ENCODE results near the gene FSCN2.
"Not testable (repeated sequence)": the region's sequence is repeated elsewhere in the genome, so short reads cannot be mapped to it uniquely, and the experiment has no call there.

FSCN2 gene

GRCh38 chr17:81579298-81579697, 51.1 kb downstream of the FSCN2 start:
- WGBS, 2 experiments, result 91 to 94% methylated on average over 6 of the region's 6 CpGs
- Histone ChIP-seq H3K4me3 (ENCODE audit: insufficient read depth, low read depth, low read length) (no peak overlapping the region), H3K36me3 (ENCODE audit: control insufficient read depth, insufficient read depth, low read length) (peaks cover 22% of the 10 kb centered on the region), H3K4me1 (ENCODE audit: control insufficient read depth, insufficient read depth, low read length) (no peaks in the 10 kb centered on the region), H3K27me3 (ENCODE audit: control insufficient read depth, insufficient read depth, low read length, poor library complexity, severe bottlenecking) (no peaks in the 10 kb centered on the region), H3K9me3 (ENCODE audit: control insufficient read depth, low read length) (no peaks in the 10 kb centered on the region), H3K27ac (ENCODE audit: insufficient read depth, low read depth, low read length, poor library complexity, severe bottlenecking) (no peak overlapping the region)

GRCh38 chr17:81579821-81580321, 51.7 kb downstream of the FSCN2 start:
- 92% methylated on average over 10 of the region's 10 CpGs for WGBS, 2 experiments
- no peaks in the 10 kb centered on the region for H3K27me3 ChIP-seq (ENCODE audit: control insufficient read depth, insufficient read depth, low read length, poor library complexity, severe bottlenecking)
- H3K4me3 ChIP-seq (ENCODE audit: insufficient read depth, low read depth, low read length), result no peak overlapping the region
- H3K36me3 ChIP-seq (ENCODE audit: control insufficient read depth, insufficient read depth, low read length), result peaks cover 24% of the 10 kb centered on the region
- H3K27ac ChIP-seq (ENCODE audit: insufficient read depth, low read depth, low read length, poor library complexity, severe bottlenecking), result no peak overlapping the region
- H3K4me1 ChIP-seq (ENCODE audit: control insufficient read depth, insufficient read depth, low read length), result no peaks in the 10 kb centered on the region
- no peaks in the 10 kb centered on the region for H3K9me3 ChIP-seq (ENCODE audit: control insufficient read depth, low read length)

DNA sequence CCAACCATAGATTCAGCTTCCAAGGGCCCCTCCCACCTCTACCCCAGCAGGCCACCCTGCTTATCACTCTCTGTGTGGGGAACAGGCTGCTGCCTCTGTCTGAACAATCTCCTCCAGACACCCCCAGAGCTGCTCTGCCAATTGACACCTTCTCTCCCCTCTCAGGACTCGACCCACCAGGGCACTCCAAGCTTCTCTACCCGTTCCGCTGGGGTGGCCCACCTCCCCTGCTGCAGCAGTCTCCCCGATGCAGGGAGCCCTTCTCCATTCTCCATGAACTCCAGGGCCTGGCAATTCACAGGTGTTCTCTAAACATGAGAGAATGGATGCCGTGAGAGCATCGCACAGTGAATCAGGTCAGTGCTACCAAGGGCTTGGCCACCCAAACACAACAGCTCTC, 52.3 kb downstream of the FSCN2 start:
- Histone ChIP-seq H3K27me3 (ENCODE audit: control insufficient read depth, insufficient read depth, low read length, poor library complexity, severe bottlenecking) (no peaks in the 10 kb centered on the region), H3K36me3 (ENCODE audit: control insufficient read depth, insufficient read depth, low read length) (peaks cover 24% of the 10 kb centered on the region), H3K9me3 (ENCODE audit: control insufficient read depth, low read length) (no peaks in the 10 kb centered on the region), H3K4me3 (ENCODE audit: insufficient read depth, low read depth, low read length) (no peak overlapping the region), H3K27ac (ENCODE audit: insufficient read depth, low read depth, low read length, poor library complexity, severe bottlenecking) (no peak overlapping the region), H3K4me1 (ENCODE audit: control insufficient read depth, insufficient read depth, low read length) (no peaks in the 10 kb centered on the region)
- 93 to 95% methylated on average over 6 of the region's 6 CpGs for WGBS, 2 experiments

DNA sequence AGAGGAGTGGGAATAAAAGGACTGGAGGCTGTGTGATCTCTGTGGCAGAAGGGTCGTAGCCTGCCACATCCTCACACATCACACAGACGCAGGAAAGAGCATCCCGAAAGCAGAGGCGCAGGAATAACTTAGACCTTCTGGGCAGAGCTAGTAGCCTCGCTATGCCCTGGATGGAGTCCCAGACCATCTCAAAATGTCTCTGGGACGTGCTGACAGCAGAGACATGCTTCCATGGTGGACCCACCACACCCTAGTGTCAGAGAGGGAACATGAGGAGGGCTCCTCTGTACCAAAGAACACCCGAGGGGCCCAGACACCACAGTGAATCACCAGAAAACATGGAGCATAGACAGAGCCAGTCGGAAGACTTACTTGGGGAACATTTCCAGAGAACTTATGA, 53.6 kb downstream of the FSCN2 start:
- Histone ChIP-seq H3K36me3 (ENCODE audit: control insufficient read depth, insufficient read depth, low read length) (peaks cover 31% of the 10 kb centered on the region), H3K9me3 (ENCODE audit: control insufficient read depth, low read length) (no peaks in the 10 kb centered on the region), H3K4me1 (ENCODE audit: control insufficient read depth, insufficient read depth, low read length) (no peaks in the 10 kb centered on the region), H3K27ac (ENCODE audit: insufficient read depth, low read depth, low read length, poor library complexity, severe bottlenecking) (no peak overlapping the region), H3K4me3 (ENCODE audit: insufficient read depth, low read depth, low read length) (no peak overlapping the region), H3K27me3 (ENCODE audit: control insufficient read depth, insufficient read depth, low read length, poor library complexity, severe bottlenecking) (no peaks in the 10 kb centered on the region)
- WGBS, 2 experiments, result 96 to 98% methylated on average over 8 of the region's 8 CpGs

DNA sequence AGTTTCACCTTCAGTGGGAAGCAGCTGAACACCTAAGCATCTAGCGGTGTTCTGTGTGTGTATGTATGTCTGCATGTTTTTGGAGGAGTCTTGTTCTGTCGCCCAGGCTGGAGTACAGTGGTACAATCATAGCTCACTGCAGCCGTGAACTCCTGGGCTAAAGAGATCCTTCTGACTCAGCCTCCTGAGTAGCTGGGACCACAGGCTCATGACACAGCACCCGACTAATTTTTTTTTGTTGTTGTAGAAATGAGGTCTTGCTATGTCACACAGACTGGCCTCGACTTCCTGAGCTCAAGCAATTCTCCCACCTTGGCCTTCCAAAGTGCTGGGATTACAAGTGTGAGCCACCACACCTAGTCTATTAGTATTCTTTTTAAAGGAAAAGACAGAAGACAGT, 54.2 kb downstream of the FSCN2 start:
- WGBS, 2 experiments, result 92 to 95% methylated on average over 5 of the region's 5 CpGs
- Histone ChIP-seq H3K27ac (ENCODE audit: insufficient read depth, low read depth, low read length, poor library complexity, severe bottlenecking) (no peak overlapping the region), H3K4me3 (ENCODE audit: insufficient read depth, low read depth, low read length) (no peak overlapping the region), H3K36me3 (ENCODE audit: control insufficient read depth, insufficient read depth, low read length) (peaks cover 34% of the 10 kb centered on the region), H3K27me3 (ENCODE audit: control insufficient read depth, insufficient read depth, low read length, poor library complexity, severe bottlenecking) (no peaks in the 10 kb centered on the region), H3K9me3 (ENCODE audit: control insufficient read depth, low read length) (no peaks in the 10 kb centered on the region), H3K4me1 (ENCODE audit: control insufficient read depth, insufficient read depth, low read length) (no peaks in the 10 kb centered on the region)

DNA sequence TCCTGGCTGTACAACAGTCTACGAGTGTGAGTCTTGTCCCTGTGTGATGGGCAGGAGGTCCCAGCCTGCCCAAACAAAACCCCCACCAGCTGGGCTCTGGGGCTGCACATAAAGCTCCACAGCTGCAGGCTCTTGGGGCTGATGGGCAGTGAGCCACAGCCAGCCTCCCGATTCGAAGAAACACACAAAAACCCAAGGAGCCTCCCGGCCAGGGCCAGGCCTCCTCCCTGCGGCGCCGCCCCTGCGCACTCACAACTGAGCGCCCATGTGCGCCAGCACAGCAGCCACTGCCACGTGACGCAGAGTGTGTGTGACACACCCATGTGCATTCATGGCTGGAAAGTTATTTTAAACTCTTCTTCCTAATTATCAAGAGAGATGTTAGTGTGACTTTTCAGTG, 54.6 kb downstream of the FSCN2 start:
- Histone ChIP-seq H3K4me1 (ENCODE audit: control insufficient read depth, insufficient read depth, low read length) (no peaks in the 10 kb centered on the region), H3K4me3 (ENCODE audit: insufficient read depth, low read depth, low read length) (no peak overlapping the region), H3K36me3 (ENCODE audit: control insufficient read depth, insufficient read depth, low read length) (peaks cover 34% of the 10 kb centered on the region), H3K9me3 (ENCODE audit: control insufficient read depth, low read length) (no peaks in the 10 kb centered on the region), H3K27ac (ENCODE audit: insufficient read depth, low read depth, low read length, poor library complexity, severe bottlenecking) (no peak overlapping the region), H3K27me3 (ENCODE audit: control insufficient read depth, insufficient read depth, low read length, poor library complexity, severe bottlenecking) (no peaks in the 10 kb centered on the region)
- WGBS, 2 experiments, result 94 to 96% methylated on average over 12 of the region's 12 CpGs

- 92 to 97% methylated on average over 5 of the region's 6 CpGs for WGBS, 2 experiments
- Histone ChIP-seq H3K36me3 (ENCODE audit: control insufficient read depth, insufficient read depth, low read length) (peaks cover 43% of the 10 kb centered on the region), H3K9me3 (ENCODE audit: control insufficient read depth, low read length) (no peaks in the 10 kb centered on the region), H3K4me3 (ENCODE audit: insufficient read depth, low read depth, low read length) (no peak overlapping the region), H3K27me3 (ENCODE audit: control insufficient read depth, insufficient read depth, low read length, poor library complexity, severe bottlenecking) (no peaks in the 10 kb centered on the region), H3K27ac (ENCODE audit: insufficient read depth, low read depth, low read length, poor library complexity, severe bottlenecking) (no peak overlapping the region), H3K4me1 (ENCODE audit: control insufficient read depth, insufficient read depth, low read length) (no peaks in the 10 kb centered on the region)
These were observed 55.6 kb downstream of the FSCN2 start for GRCh38 chr17:81583589-81584342.

GRCh38 chr17:81584771-81585170, 56.6 kb downstream of the FSCN2 start:
- WGBS, 2 experiments, result 92 to 97% methylated on average over 14 of the region's 14 CpGs
- H3K36me3 ChIP-seq (ENCODE audit: control insufficient read depth, insufficient read depth, low read length), result peaks cover 52% of the 10 kb centered on the region
- not testable (repeated sequence) for H3K4me3 ChIP-seq (ENCODE audit: insufficient read depth, low read depth, low read length)

GRCh38 chr17:81586096-81586495, 57.9 kb downstream of the FSCN2 start:
- no peaks in the 10 kb centered on the region for H3K27me3 ChIP-seq (ENCODE audit: control insufficient read depth, insufficient read depth, low read length, poor library complexity, severe bottlenecking)
- H3K36me3 ChIP-seq (ENCODE audit: control insufficient read depth, insufficient read depth, low read length), result peaks cover 59% of the 10 kb centered on the region
- H3K27ac ChIP-seq (ENCODE audit: insufficient read depth, low read depth, low read length, poor library complexity, severe bottlenecking), result no peak overlapping the region
- 91 to 97% methylated on average over 4 of the region's 4 CpGs for WGBS, 2 experiments
- H3K9me3 ChIP-seq (ENCODE audit: control insufficient read depth, low read length), result no peaks in the 10 kb centered on the region
- H3K4me1 ChIP-seq (ENCODE audit: control insufficient read depth, insufficient read depth, low read length), result no peaks in the 10 kb centered on the region
- H3K4me3 ChIP-seq (ENCODE audit: insufficient read depth, low read depth, low read length), result no peak overlapping the region

More at GRCh38 chr17:81584771-81585170, 56.6 kb downstream of the FSCN2 start:
- H3K27ac ChIP-seq (ENCODE audit: insufficient read depth, low read depth, low read length, poor library complexity, severe bottlenecking); H3K27me3 ChIP-seq (ENCODE audit: control insufficient read depth, insufficient read depth, low read length, poor library complexity, severe bottlenecking); H3K4me1 ChIP-seq (ENCODE audit: control insufficient read depth, insufficient read depth, low read length); H3K9me3 ChIP-seq (ENCODE audit: control insufficient read depth, low read length): not testable (repeated sequence)
